HL-60/S4 treated with phorbol 12-myristate 13-acetate at 8.2 ng/mL for 4 days and 3 days (cell line): ENCODE data around the gene PARD3B.
"Not testable (repeated sequence)": the region's sequence is repeated elsewhere in the genome, so short reads cannot be mapped to it uniquely, and the experiment has no call there.

ENCODE experiments used
- in situ Hi-C: fragments of 300-500 bp; cut with MboI; formaldehyde crosslinking; loops from 2 replicates; pipeline ENCODE4 v1.15.0; 2022; ENCODE audit warnings: low sequenced_read_pairs

PARD3B gene

GRCh38 chr2:205477016-205477705 is 931.9 kb downstream of the PARD3B start:
- in situ Hi-C loops, result no loop called here

GRCh38 chr2:205481861-205482260 is 936.6 kb downstream of the PARD3B start:
- in situ Hi-C loops, result no loop called here

DNA sequence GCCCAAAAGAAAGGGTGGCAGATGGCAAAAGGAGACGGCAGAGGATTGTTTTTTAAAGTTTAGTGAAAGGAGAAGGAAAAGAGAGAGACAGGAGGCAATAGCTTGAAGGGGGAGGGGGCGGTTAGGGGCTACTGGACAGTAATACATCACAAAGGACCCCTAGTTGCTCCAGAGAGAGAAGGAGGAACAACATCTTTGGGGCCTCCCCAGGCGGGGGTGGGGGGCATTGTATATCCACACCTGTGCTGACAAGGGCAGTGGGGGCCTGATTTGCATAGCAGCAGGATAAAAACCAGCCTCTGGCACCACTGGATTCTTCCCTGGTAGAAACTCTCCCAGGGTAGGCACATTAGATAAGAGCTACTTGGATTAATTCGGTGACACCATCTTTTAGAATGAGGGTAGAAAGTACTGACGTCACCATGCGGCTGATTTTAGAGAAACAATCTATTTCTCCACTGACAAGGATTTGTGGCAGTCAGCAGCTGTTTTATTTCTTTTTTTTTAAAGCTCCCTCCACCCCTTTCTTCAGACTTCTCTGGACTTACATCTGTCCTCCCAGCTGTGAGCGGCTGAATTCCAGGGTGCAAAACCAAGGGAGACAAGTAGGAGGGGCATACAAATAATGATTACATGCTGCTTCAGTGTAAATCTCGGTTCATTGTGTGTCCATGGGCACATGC is 937.3 kb downstream of the PARD3B start:
- in situ Hi-C loops, result no loop called here

GRCh38 chr2:205483095-205483494 is 937.8 kb downstream of the PARD3B start:
- in situ Hi-C loops, result no loop called here

- in situ Hi-C loops, result no loop called here
Measured at GRCh38 chr2:205484215-205484614, 938.9 kb downstream of the PARD3B start.

DNA sequence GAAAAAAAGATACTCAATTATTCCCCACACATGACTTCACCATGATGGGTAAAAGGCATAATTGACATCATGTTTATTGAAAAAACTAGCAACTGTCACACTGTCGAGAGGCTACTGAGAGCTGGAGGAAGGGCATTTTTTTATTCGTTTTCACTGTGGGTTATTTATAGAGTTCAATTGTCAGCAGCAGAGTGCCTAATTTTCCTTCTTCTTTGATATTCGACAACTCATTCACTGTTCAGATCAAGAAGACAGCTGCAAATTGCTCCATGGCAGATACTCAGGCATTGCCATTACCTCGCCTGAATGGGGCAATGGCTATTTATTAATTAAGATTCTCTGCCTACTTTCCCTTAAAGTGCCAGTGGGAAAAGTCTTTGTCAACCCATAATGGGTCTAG is 939.5 kb downstream of the PARD3B start:
- in situ Hi-C loops, result no loop called here

DNA sequence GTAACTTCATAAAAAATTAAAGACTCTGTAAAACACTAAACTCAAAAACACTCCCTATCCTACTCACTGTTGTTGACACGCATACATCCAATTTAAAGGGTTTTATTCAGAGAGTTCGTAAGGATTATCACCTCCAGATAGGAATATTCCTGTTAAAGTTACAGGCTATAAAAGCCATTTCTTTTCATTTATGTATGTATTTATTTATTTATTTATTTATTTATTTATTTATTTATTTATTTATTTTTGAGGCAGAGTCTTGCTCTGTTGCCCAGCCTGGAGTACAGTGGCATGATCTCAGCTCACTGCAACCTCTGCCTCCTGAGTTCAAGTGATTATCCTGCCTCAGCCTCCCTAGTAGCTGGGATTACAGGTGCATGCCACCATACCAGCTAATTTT is 948.3 kb downstream of the PARD3B start:
- in situ Hi-C loops, result not testable (repeated sequence)

GRCh38 chr2:205494537-205495235 is 949.4 kb downstream of the PARD3B start:
- in situ Hi-C loops, result no loop called here

GRCh38 chr2:205495819-205496218 is 950.5 kb downstream of the PARD3B start:
- in situ Hi-C loops, result no loop called here

DNA sequence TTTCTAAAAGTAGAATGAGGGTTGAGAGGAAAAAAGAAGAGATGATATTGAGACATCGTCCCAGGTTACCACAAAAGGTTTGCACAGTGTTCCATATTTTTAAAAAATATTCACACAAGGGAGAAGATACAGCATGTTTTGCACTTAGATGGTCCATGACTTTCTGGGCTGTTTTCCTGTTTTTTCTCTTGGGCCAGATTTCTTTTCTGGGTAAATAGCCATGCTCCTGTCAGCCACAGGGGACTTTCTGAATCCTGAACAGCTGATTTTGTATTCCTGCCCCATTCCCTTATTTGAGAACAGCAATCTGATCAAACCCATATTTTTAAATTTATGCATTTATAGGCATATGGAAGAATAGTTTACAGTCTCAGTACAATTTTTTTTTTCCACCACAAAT is 951.1 kb downstream of the PARD3B start:
- in situ Hi-C loops, result no loop called here

DNA sequence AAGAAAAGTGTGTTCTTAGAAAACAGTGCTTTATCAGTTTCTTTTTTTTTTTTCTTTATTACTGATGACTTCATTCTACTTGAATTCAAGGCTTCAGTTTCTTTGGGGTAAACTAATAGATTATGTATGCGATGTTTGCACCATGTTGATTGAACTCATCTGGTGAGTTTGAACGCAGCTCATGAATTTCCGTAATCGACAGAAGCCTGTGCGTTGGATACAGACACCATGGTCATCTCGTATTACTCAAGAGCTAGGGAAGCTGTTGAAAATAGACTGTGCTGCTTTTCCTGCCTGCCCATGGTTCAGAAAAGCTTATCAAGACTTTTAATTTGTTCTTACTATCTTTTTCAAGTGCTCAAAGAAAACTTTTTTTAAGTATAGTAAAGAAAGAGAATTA is 951.5 kb downstream of the PARD3B start:
- in situ Hi-C loops, result no loop called here

GRCh38 chr2:205499006-205499405 is 953.7 kb downstream of the PARD3B start:
- in situ Hi-C loops, result no loop called here

DNA sequence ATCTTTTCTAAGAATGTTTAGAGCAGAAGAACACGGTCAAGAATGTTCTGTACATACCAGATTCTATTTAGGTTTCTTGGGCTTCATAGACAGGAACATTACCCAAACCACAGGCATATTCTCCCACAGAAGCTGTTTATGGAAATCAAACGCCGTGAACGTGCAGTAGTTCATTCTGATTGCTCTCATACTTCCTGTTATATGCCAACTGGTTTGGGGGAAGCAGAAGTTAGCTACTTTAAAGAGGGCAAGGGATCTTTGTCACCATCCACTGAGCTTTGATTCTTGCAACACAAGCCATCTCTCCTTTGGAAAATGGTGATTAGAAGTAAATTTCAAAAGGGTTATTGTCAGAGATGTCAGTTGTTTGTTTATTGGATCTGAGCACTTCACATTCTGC is 954.8 kb downstream of the PARD3B start:
- in situ Hi-C loops, result no loop called here

DNA sequence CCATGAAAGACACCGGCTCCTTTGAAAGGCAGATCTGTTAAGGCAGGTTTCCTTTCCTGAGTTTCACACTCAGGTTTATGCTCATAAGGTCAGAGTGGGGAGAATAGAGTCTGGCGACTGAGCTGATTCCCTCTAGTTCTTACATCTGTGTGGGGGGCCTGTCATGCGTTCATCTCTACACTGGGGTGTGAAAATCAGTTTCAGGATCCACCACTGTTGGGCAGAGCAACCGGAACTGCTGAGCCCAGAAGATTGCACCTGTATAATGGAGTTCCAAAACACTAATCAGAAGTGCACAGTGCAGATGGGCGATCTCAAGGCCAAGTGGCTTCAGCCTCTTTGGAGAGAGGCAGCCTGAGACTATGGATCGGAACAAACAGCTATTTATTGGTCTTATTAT is 955.7 kb downstream of the PARD3B start:
- in situ Hi-C loops, result no loop called here

- in situ Hi-C loops, result no loop called here
Measured at GRCh38 chr2:205501826-205502225, 956.6 kb downstream of the PARD3B start.

GRCh38 chr2:205505371-205505770 is 960.1 kb downstream of the PARD3B start:
- in situ Hi-C loops, result no loop called here

- in situ Hi-C loops, result no loop called here
Measured at GRCh38 chr2:205509655-205510054, 964.4 kb downstream of the PARD3B start.

DNA sequence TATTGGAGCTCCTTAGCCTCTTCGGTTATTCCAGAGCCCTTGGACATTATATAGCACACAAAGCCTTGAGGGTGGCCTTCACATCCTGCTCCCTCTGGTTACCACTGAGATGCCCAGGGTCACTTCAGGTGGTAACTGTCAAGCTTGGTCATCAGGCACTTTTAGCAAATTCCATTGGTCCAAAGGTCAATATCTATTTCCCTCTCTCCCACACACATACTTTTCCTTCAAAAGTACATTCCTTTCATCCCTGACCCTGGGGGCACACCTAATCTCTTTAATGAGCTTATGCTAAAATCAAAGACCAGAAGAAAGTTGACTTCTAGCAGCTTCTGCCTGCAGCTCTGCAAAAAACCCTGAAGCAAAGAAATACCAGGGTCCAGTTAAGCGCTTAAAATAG is 965.1 kb downstream of the PARD3B start:
- in situ Hi-C loops, result no loop called here

DNA sequence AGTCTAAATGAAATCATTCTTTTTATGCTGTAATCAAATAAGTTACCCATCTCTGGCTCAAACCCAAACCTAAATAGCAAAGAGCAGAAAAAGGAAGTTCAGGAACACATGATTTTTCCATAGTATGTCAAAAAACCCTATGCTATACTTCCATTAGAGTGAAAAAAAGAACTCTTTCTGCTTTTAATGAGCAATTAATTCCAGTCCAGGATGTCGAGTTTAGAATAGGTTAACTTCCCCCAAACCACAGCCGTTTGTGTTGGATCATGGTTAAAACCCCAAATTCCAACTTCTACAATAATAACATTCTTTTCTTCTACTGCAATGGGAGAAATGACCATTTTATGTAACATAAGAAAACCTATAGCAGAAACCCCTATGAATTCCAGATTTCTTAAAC is 965.9 kb downstream of the PARD3B start:
- in situ Hi-C loops, result no loop called here

- in situ Hi-C loops, result no loop called here
Measured at GRCh38 chr2:205511641-205512040, 966.4 kb downstream of the PARD3B start.

GRCh38 chr2:205520311-205520710 is 975.0 kb downstream of the PARD3B start:
- in situ Hi-C loops, result no loop called here

- in situ Hi-C loops, result no loop called here
Measured at GRCh38 chr2:205524656-205525055, 979.4 kb downstream of the PARD3B start.
